ENCODE data around the gene HNRNPH3. TPM values are rescaled to one million over a fixed set of nuclear protein-coding genes. Genes with fewer than 3 reads are reported as not detected.

The HNRNPH3 gene
- total RNA-seq, 1 experiment from 2014 or later, result 244 TPM

GRCh38 chr10:68353537-68353936, 21.7 kb downstream of the HNRNPH3 start:
- Mint-ChIP-seq H3K27me3 (ENCODE audit: low read depth) (no peaks in the 10 kb centered on the region), H3K36me3 (ENCODE audit: insufficient read depth in 1 of 3, low read depth in 3 of 3) (peaks cover 10 to 43% (median 36%) of the 10 kb centered on the region in 3 experiments), H3K27ac (no peak overlapping the region), H3K9me3 (no peaks in the 10 kb centered on the region), H3K4me3 (no peak overlapping the region), H3K4me1 (peaks cover 5 to 6% of the 10 kb centered on the region in 2 experiments; a peak in 2 of 4 replicates)
- Histone ChIP-seq H3K14ac (ENCODE audit: insufficient read depth, low read length) (no peak overlapping the region), H3K9me3 (ENCODE audit: control insufficient read depth, low read depth, low read length) (no peaks in the 10 kb centered on the region), H3K9ac (ENCODE audit: extremely low read depth, insufficient read length, low read length) (no peak overlapping the region), H4K8ac (replicated peaks; ENCODE audit: insufficient read length, low read depth, low read length) (no peak overlapping the region), H4K91ac (ENCODE audit: insufficient read length, low read depth, low read length) (no peak overlapping the region), H3K79me1 (ENCODE audit: insufficient read depth, low read depth, low read length, poor library complexity, severe bottlenecking) (no peaks in the 10 kb centered on the region), H3K18ac (ENCODE audit: insufficient read length, low read depth, low read length) (no peak overlapping the region), H2BK120ac (ENCODE audit: low read depth, low read length, poor library complexity, severe bottlenecking) (no peak overlapping the region), H2AK5ac (ENCODE audit: insufficient read length, low read length) (no peak overlapping the region), H2BK15ac (ENCODE audit: low read depth, low read length) (no peak overlapping the region), H3K4me1 (ENCODE audit: insufficient read depth, low read length) (no peaks in the 10 kb centered on the region), H2BK20ac (ENCODE audit: low read depth, low read length, poor library complexity, severe bottlenecking) (no peak overlapping the region), H3K56ac (ENCODE audit: insufficient read length, low read depth, low read length) (no peak overlapping the region), H3K4ac (ENCODE audit: low read depth, low read length) (no peak overlapping the region), H2BK5ac (ENCODE audit: insufficient read length, low read length) (no peak overlapping the region), H2BK12ac (ENCODE audit: insufficient read length, low read depth, low read length) (no peak overlapping the region), H3K27me3 (ENCODE audit: insufficient read depth, low read length) (no peaks in the 10 kb centered on the region), H3K27ac (ENCODE audit: insufficient read length, low read depth, low read length) (no peak overlapping the region), H3K23me2 (ENCODE audit: insufficient read length, low read depth, low read length, poor library complexity, severe bottlenecking) (no peaks in the 10 kb centered on the region), H3K79me2 (ENCODE audit: insufficient read depth, low read length) (no peaks in the 10 kb centered on the region), H3T11ph (ENCODE audit: low read length) (no peak overlapping the region), H3K23ac (ENCODE audit: insufficient read length, low read depth, low read length) (no peak overlapping the region), H4K5ac (ENCODE audit: insufficient read length, low read depth, low read length) (no peak overlapping the region), H4K20me1 (ENCODE audit: control insufficient read depth, insufficient read depth, insufficient read length) (no peaks in the 10 kb centered on the region), H3K4me2 (ENCODE audit: insufficient read depth, insufficient read length, low read length) (no peak overlapping the region), H2AFZ (ENCODE audit: low read length) (no peak overlapping the region)
- DNase-seq, result no peak
- no peak for TF ChIP-seq CTCF (conservative IDR thresholded peaks at IDR 0.05)
- no CpG with 5 or more reads among the region's 2 CpGs for WGBS (ENCODE audit: extremely low coverage, insufficient read length, low lambda C conversion rate)

Data from H9 (cell line).